ENCODE results near the gene RXRA.

GRCh38 chr9:134481762-134482161 is 155.5 kb downstream of the RXRA start:
- TF ChIP-seq ZNF416 (tag by site-specific recombination; IDR thresholded peaks at IDR 0.05) = no peak
- TF ChIP-seq SP2 (tag by site-specific recombination; IDR thresholded peaks at IDR 0.05) = no peak
- no peak for TF ChIP-seq ZNF530 (tag by site-specific recombination; IDR thresholded peaks at IDR 0.05; ENCODE audit: low read depth)
- TF ChIP-seq CTCF (tag by site-specific recombination; IDR thresholded peaks at IDR 0.05) = no peak
- no peak for TF ChIP-seq PRDM4 (tag by site-specific recombination; IDR thresholded peaks at IDR 0.05)
- TF ChIP-seq REST (tag by site-specific recombination; IDR thresholded peaks at IDR 0.05) = no peak
- TF ChIP-seq ZNF138 (tag by site-specific recombination; IDR thresholded peaks at IDR 0.05; ENCODE audit: borderline replicate concordance) = no peak
- no peak for TF ChIP-seq ZNF558 (tag by site-specific recombination; IDR thresholded peaks at IDR 0.05)
- no peak for TF ChIP-seq ZNF133 (tag by site-specific recombination; IDR thresholded peaks at IDR 0.05)
- no peak for TF ChIP-seq ZNF23 (tag by site-specific recombination; IDR thresholded peaks at IDR 0.05; ENCODE audit: borderline replicate concordance)
- no peak for TF ChIP-seq ZNF274 (IDR thresholded peaks at IDR 0.05; ENCODE audit: low read length)
- TF ChIP-seq ZNF274 (tag by site-specific recombination; IDR thresholded peaks at IDR 0.05; ENCODE audit: borderline replicate concordance) = no peak
- no peak for TF ChIP-seq SP3 (tag by site-specific recombination; IDR thresholded peaks at IDR 0.05)

All from HEK293 (cell line).